Measurements from ENCODE around the gene SLC25A2. TPM values are rescaled to one million over a fixed set of nuclear protein-coding genes. Genes with fewer than 3 reads are reported as not detected.

Gene SLC25A2
- total and polyA plus RNA-seq, 2 experiments from 2014 or later, result not detected

GRCh38 chr5:141258464-141258863 lies 45.4 kb downstream of the SLC25A2 start:
- no peaks in the 10 kb centered on the region for H3K27me3 Mint-ChIP-seq (ENCODE audit: insufficient read depth, low read depth, poor library complexity)
- peaks cover 59% of the 10 kb centered on the region; the same call in 2 of the 3 replicates for H3K36me3 Mint-ChIP-seq (ENCODE audit: low read depth)
- Histone ChIP-seq H2AFZ (no peak overlapping the region), H4K20me1 (replicated peaks; ENCODE audit: insufficient read depth) (no peaks in the 10 kb centered on the region), H3K4me3 (no peak overlapping the region), H3K9me2 (ENCODE audit: insufficient read depth) (no peaks in the 10 kb centered on the region), H3F3A (replicated peaks; ENCODE audit: low read depth) (no peaks in the 10 kb centered on the region), H3K27ac (ENCODE audit: low read depth) (no peak overlapping the region), H3K36me3 (ENCODE audit: insufficient read depth) (peaks cover 36% of the 10 kb centered on the region), H3K27me3 (ENCODE audit: insufficient read depth) (no peaks in the 10 kb centered on the region), H3K79me2 (replicated peaks; ENCODE audit: insufficient read depth) (no peaks in the 10 kb centered on the region), H3K4me2 (no peak overlapping the region), H3K4me1 (ENCODE audit: insufficient read depth) (no peaks in the 10 kb centered on the region)
- TF ChIP-seq ZNF331 (CRISPR knock-in tag; IDR thresholded peaks at IDR 0.05; ENCODE audit: low read depth) (no peak), EZH2phosphoT487 (IDR thresholded peaks at IDR 0.05; ENCODE audit: unreplicated experiment) (no peak), ZNF462 (CRISPR knock-in tag; IDR thresholded peaks at IDR 0.05) (no peak), STAT1 (IDR thresholded peaks at IDR 0.05; ENCODE audit: unreplicated experiment) (no peak), JUNB (IDR thresholded peaks at IDR 0.05; ENCODE audit: unreplicated experiment) (no peak), POLR2AphosphoS5 (IDR thresholded peaks at IDR 0.05; ENCODE audit: low read depth) (no peak), EZH2 (IDR thresholded peaks at IDR 0.05; ENCODE audit: low read depth, unreplicated experiment) (no peak), REST (IDR thresholded peaks at IDR 0.05; ENCODE audit: unreplicated experiment) (no peak), ZNF114 (CRISPR knock-in tag; IDR thresholded peaks at IDR 0.05) (no peak), ETS1 (IDR thresholded peaks at IDR 0.05) (no peak), NANOG (IDR thresholded peaks at IDR 0.05; ENCODE audit: borderline replicate concordance) (no peak), CTCF (conservative IDR thresholded peaks at IDR 0.05; ENCODE audit: low read depth in 2 of 2) (no peak), CREB1 (CRISPR knock-in tag; IDR thresholded peaks at IDR 0.05; ENCODE audit: low read depth) (no peak)
- H3K9me3 Mint-ChIP-seq, result peaks cover 95% of the 10 kb centered on the region
- H3K4me3 Mint-ChIP-seq, result no peak overlapping the region
- DNase-seq (ENCODE audit: low spot score) (no peak), ATAC-seq (no peak)
- H3K27ac Mint-ChIP-seq, result no peak overlapping the region
- H3K4me1 Mint-ChIP-seq, result no peaks in the 10 kb centered on the region
